HEK293T (cell line): ENCODE results near the gene DCDC1.

Experiments
- CTCF ChIA-PET: fragments of 350-600 bp; formaldehyde crosslinking; extraction: SDS; loops from one replicate; lab custom pipeline; 2021; ENCODE audit warnings: antibody characterized with exemption, inconsistent platforms; lab: Yijun Ruan, JAX
- POLR2A ChIA-PET: fragments of 350-600 bp; formaldehyde crosslinking; extraction: SDS; loops from one replicate; lab custom pipeline; 2020; ENCODE audit warnings: antibody characterized with exemption, inconsistent platforms; lab: Yijun Ruan, JAX
- DNase-seq: peaks from one replicate; pipeline ENCODE4 v3.0.0; 2012; ENCODE audit warnings: mixed read lengths; ENCODE audit errors: extremely low spot score
- ARNT ChIP-seq: fragments of 450-650 bp; IDR thresholded peaks from 2 replicates; pipeline ENCODE4 v1.6.1; 2017; ENCODE audit warnings: mild to moderate bottlenecking
- BHLHE40 ChIP-seq: fragments of 450-650 bp; IDR thresholded peaks from 2 replicates; pipeline ENCODE4 v1.6.1; 2016; ENCODE audit warnings: mild to moderate bottlenecking, moderate library complexity, borderline replicate concordance
- CTBP1 ChIP-seq: fragments of 450-650 bp; IDR thresholded peaks from 2 replicates; pipeline ENCODE4 v1.6.1; 2016; ENCODE audit warnings: borderline replicate concordance
- ELF4 ChIP-seq: fragments of 450-650 bp; IDR thresholded peaks from 2 replicates; pipeline ENCODE4 v1.6.1; 2017; ENCODE audit warnings: antibody characterized with exemption
- FOXA1 ChIP-seq: fragments of 450-650 bp; IDR thresholded peaks from 2 replicates; pipeline ENCODE4 v1.6.1; 2016; ENCODE audit warnings: mild to moderate bottlenecking
- FOXK2 ChIP-seq: fragments of 450-650 bp; IDR thresholded peaks from 2 replicates; pipeline ENCODE4 v1.6.1; 2016; ENCODE audit warnings: mild to moderate bottlenecking
- FOXM1 ChIP-seq: fragments of 450-650 bp; IDR thresholded peaks from 2 replicates; pipeline ENCODE4 v1.6.1; 2017; ENCODE audit warnings: mild to moderate bottlenecking, borderline replicate concordance
- HDGF ChIP-seq: fragments of 450-650 bp; IDR thresholded peaks from 2 replicates; pipeline ENCODE4 v1.6.1; 2017; ENCODE audit warnings: antibody characterized with exemption, borderline replicate concordance
- L3MBTL2 ChIP-seq: fragments of 450-650 bp; conservative IDR thresholded peaks from 2 replicates; pipeline ENCODE4 v1.6.1; 2016; ENCODE audit warnings: mild to moderate bottlenecking
- LEF1 ChIP-seq: fragments of 450-650 bp; IDR thresholded peaks from 2 replicates; pipeline ENCODE4 v1.6.1; 2017; ENCODE audit warnings: mild to moderate bottlenecking, borderline replicate concordance
- NFRKB ChIP-seq: fragments of 450-650 bp; IDR thresholded peaks from 2 replicates; pipeline ENCODE4 v1.6.1; 2016; ENCODE audit warnings: mild to moderate bottlenecking, moderate library complexity
- SP1 ChIP-seq: fragments of 450-650 bp; IDR thresholded peaks from 2 replicates; pipeline ENCODE4 v1.6.1; 2017
- SUZ12 ChIP-seq: fragments of 450-650 bp; IDR thresholded peaks from 2 replicates; pipeline ENCODE4 v1.6.1; 2016; ENCODE audit warnings: mild to moderate bottlenecking
- TARDBP ChIP-seq: fragments of 450-650 bp; IDR thresholded peaks from 2 replicates; pipeline ENCODE4 v1.6.1; 2016
- ZNF384 ChIP-seq: fragments of 450-650 bp; IDR thresholded peaks from 2 replicates; pipeline ENCODE4 v1.6.1; 2016
- TF ChIP-seq, protein P1 (sequence below): fragments of 450-650 bp; IDR thresholded peaks from 2 replicates; pipeline ENCODE4 v1.6.1; 2016

Gene DCDC1

DNA sequence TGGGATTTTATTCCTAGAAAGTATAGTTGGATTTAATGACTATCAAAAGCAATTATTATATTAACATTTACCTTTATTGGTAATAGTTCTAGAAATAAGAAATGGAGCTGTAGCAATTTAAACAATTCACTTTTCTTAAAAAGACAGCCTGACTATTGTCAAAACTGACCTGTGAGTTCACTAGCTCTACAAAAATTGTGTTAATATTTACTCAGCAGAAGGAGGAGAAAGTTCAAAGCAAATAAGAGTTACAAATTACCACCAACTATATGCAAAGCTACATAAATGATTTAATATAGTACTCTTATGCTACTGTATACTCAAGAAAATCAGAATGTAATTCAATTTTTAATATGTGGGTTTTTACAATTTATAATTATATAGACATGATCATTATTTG lies 310.0 kb downstream of the DCDC1 start:
- TF ChIP-seq L3MBTL2 (no peak), ARNT (no peak), ZNF384 (no peak), FOXK2 (no peak), CTBP1 (no peak)
- DNase-seq = no peak
- CTCF ChIA-PET = interaction anchor here (0.6 kb wide), 1 partner anchor 1057 kb away, joined by 3 read pairs; no protein-coding TSS in a partner anchor
- POLR2A ChIA-PET = no interaction called here

DNA sequence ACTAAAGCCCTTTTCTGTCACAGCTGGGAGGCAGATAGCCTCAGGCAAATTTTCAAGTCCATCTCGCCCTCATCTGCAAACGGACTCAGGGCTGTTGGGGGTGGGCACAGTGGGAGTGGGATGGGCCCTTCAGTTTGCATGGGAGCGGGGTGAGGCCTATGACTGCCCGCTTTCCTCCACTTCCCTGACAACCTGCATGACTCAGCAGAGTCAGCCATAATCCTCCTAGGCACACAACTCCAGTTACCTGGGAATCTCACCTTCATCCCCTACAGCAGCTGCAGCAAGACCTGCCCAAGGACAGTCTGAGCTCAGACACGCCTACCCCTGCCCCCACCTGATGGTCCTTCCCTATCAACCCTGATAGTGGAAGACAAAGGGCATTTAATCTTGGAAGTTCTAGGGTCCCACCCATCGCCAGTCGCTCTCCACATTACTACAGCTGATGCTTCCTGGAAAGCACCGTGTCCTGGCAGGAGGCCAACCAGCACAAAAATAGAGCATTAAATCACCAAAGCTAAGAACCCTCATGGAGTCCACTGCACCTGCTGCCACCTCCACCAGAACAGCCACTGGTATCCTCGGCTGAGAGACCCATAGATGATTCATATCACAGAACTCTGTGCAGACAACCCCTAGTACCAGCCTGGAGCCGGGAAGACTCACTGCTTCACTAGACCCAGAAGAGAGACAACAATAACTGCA lies 319.3 kb downstream of the DCDC1 start:
- DNase-seq = no peak
- CTCF ChIA-PET = no interaction called here
- TF ChIP-seq NFRKB (no peak), SP1 (no peak), ELF4 (no peak), HDGF (no peak), TARDBP (no peak), BHLHE40 (no peak), CTBP1 (no peak), LEF1 (no peak)
- POLR2A ChIA-PET = no interaction called here

DNA sequence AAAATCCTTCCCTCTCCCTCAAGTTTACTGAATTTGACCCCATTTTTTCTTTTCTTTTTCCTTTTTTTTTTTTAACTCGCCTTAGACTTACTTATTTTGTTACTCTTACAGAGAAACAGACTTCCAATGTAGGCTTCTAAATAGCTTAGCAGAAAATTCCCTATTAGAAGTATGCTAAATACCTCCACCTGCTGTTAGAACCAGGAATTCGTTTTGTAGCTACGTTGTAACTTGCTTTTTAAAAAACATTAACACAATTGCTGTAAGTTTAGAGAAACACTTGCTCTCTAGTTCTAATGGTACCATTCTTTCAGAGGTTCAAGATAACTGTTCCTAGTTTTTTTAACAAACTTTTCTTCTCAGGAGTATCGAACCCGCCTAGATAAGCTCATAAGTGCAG lies 324.2 kb downstream of the DCDC1 start:
- ChIA-PET CTCF (interaction anchor here (0.8 to 1.4 kb wide), 3 partner anchors 15 to 87 kb away, joined by 3 to 19 read pairs (median 5); no protein-coding TSS in a partner anchor), POLR2A (no interaction called here)
- TF ChIP-seq ELF4 (no peak), SUZ12 (no peak), LEF1 (no peak), TARDBP (no peak), BHLHE40 (no peak), NFRKB (no peak), HDGF (no peak), FOXA1 (no peak), CTBP1 (no peak), ZNF384 (no peak), FOXM1 (no peak)
- TF ChIP-seq, protein P1, sequence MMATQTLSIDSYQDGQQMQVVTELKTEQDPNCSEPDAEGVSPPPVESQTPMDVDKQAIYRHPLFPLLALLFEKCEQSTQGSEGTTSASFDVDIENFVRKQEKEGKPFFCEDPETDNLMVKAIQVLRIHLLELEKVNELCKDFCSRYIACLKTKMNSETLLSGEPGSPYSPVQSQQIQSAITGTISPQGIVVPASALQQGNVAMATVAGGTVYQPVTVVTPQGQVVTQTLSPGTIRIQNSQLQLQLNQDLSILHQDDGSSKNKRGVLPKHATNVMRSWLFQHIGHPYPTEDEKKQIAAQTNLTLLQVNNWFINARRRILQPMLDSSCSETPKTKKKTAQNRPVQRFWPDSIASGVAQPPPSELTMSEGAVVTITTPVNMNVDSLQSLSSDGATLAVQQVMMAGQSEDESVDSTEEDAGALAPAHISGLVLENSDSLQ = no peak
- DNase-seq = peak; percentile 15

DNA sequence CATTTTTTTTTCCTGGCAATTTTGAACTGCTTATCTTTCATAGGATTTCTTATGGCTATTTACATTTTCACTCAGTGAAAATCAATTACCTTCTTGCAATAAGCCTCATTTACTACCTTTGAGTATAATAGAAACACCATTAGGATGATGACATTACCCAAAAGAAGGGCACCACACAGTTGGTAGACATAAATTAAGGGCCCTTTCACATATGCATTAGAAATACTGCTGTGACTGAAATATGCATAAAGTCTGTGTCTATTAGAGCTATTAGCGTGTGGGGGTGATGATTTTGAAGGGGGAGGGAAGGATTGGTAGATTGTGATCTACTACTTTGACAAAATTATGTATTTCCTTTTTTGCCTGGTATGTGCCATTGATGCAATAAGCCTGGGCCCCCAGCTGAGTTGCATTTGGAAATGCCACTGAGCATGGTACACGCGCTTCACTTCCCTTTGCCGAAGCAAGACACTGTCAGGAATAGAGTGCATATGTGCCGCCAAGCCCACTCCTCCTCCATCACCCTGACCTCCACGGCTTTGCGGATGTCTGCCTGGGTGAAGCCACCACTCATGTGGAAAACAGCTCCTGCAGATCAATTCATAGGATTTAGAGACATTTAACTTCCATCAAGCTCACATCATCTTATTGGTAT lies 339.3 kb downstream of the DCDC1 start:
- TF ChIP-seq SUZ12 (no peak), FOXM1 (no peak), BHLHE40 (no peak), ARNT (no peak), ELF4 (no peak), NFRKB (no peak), TARDBP (no peak), CTBP1 (no peak), HDGF (no peak), SP1 (no peak), FOXA1 (no peak), L3MBTL2 (no peak), LEF1 (no peak), ZNF384 (no peak), FOXK2 (no peak)
- TF ChIP-seq, protein P1 = no peak
- ChIA-PET POLR2A (no interaction called here), CTCF (no interaction called here)
- no peak for DNase-seq

DNA sequence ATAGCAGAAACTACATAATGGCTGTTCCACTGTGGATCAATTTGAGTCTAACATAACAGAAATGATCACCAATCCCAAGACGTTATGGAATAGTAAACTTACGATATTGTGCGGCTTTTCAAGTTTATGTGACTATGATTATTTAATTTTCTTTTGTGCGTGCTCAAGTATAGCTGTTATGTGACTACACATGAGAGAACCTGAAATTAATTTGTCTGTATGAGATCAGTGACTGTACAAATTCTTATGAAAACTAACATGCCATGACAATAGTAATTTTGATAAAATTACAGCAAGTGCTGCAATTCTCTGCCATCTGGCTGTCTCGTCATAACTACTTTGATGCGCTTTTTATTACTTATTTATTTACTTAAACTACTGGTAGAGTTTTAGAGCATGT lies 343.2 kb downstream of the DCDC1 start:
- DNase-seq = no peak
- no peak for TF ChIP-seq TARDBP
- TF ChIP-seq SP1 = no peak
- TF ChIP-seq ZNF384 = no peak
- no peak for TF ChIP-seq ELF4
- no peak for TF ChIP-seq L3MBTL2
- TF ChIP-seq FOXK2 = no peak
- no peak for TF ChIP-seq FOXM1
- CTCF ChIA-PET = no interaction called here
- POLR2A ChIA-PET = no interaction called here

DNA sequence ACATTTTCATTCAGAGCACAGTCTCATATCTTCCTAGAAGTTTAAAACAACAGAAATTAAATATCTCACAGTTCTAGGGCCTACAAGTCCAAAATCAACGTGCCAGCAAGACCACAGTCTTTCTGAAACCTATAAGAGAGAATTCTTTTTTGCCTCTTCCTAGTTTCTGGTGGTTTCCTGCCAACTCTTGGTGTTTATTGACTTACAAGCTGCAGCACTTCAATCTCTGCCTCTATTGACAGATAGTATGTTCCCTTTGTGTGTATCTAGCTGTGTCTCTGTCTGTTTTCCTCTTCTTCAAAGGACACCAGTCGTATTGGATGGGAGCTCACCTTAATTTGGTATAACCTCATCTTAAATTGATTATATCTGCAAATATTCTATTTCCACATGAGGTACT lies 347.5 kb downstream of the DCDC1 start:
- ChIA-PET CTCF (no interaction called here), POLR2A (no interaction called here)
- TF ChIP-seq SUZ12 (no peak), ELF4 (no peak), ARNT (no peak), L3MBTL2 (no peak), TARDBP (no peak), FOXM1 (no peak)
- TF ChIP-seq, protein P1 = no peak
- no peak for DNase-seq

DNA sequence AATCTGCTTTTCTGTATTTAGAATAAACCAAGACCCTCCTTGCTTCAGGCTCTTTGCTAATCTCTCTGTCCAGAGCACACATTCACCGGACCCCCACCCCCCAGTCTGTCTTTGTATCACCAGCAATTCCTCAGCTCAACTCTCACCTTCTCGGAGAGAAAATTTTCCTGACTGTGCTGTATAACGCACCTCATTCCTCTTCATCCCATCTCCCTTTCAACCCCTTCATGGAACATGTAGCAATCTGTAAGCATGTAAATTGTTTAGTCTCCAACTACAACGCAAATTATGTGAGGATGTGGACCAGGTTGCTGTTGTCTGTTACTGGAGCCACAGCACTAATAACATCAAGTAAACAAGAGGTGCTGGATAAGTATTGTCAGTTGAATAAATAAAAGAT lies 349.8 kb downstream of the DCDC1 start:
- no peak for DNase-seq
- TF ChIP-seq L3MBTL2 (no peak), SUZ12 (no peak), FOXK2 (no peak), ZNF384 (no peak), HDGF (no peak), FOXM1 (no peak), ARNT (no peak), BHLHE40 (no peak), LEF1 (no peak), TARDBP (no peak), CTBP1 (no peak), ELF4 (no peak), SP1 (no peak), FOXA1 (no peak), NFRKB (no peak)
- TF ChIP-seq, protein P1 = no peak
- ChIA-PET POLR2A (no interaction called here), CTCF (no interaction called here)
